Neural progenitor cell (in vitro differentiated cells): ENCODE data around the gene PGM2. TPM values are rescaled to one million over a fixed set of nuclear protein-coding genes. Genes with fewer than 3 reads are reported as not detected.

ENCODE experiments used
- DNase-seq: peaks from one replicate; pipeline ENCODE4 v3.0.0-alpha.2; 2016; ENCODE audit warnings: low spot score
- H2AFZ ChIP-seq: fragments of 200-600 bp; sonication (generic); replicated peaks from 2 replicates; pipeline ENCODE4 v1.6.1; 2016; ENCODE audit warnings: antibody characterized with exemption
- H3F3A ChIP-seq: fragments of 200-600 bp; sonication (generic); 2 replicates; pipeline ENCODE4 v1.6.1; 2016; ENCODE audit warnings: antibody characterized with exemption, low read depth
- H3K27ac ChIP-seq: fragments of 200-600 bp; sonication (generic); 2 replicates; pipeline ENCODE4 v1.5.1; 2016; ENCODE audit warnings: mild to moderate bottlenecking
- H3K27me3 ChIP-seq: fragments of 200-600 bp; sonication (generic); 2 replicates; pipeline ENCODE4 v1.6.1; 2016; ENCODE audit warnings: mild to moderate bottlenecking, moderate library complexity
- H3K36me3 ChIP-seq: fragments of 200-600 bp; sonication (generic); 2 replicates; pipeline ENCODE4 v1.5.1; 2016
- H3K4me1 ChIP-seq: fragments of 200-600 bp; sonication (generic); 2 replicates; pipeline ENCODE4 v1.6.1; 2016; ENCODE audit warnings: mixed run types
- H3K4me2 ChIP-seq: fragments of 200-600 bp; sonication (generic); 2 replicates; pipeline ENCODE4 v1.6.1; 2016
- H3K4me3 ChIP-seq: fragments of 200-600 bp; sonication (generic); 2 replicates; pipeline ENCODE4 v1.5.1; 2016
- H3K79me2 ChIP-seq: fragments of 200-600 bp; sonication (generic); 2 replicates; pipeline ENCODE4 v1.6.1; 2016; ENCODE audit warnings: low read depth
- H3K9ac ChIP-seq: fragments of 200-600 bp; sonication (generic); 2 replicates; pipeline ENCODE4 v1.6.1; 2016
- H3K9me3 ChIP-seq: fragments of 200-600 bp; sonication (generic); 2 replicates; pipeline ENCODE4 v1.5.1; 2016; ENCODE audit warnings: low read depth
- H4K20me1 ChIP-seq: fragments of 200-600 bp; sonication (generic); 2 replicates; pipeline ENCODE4 v1.6.1; 2016; ENCODE audit warnings: low read depth
- H3K27ac Mint-ChIP-seq: 3 replicates; pipeline ENCODE4 v1.8.0; 2021; ENCODE audit warnings: mixed read lengths
- H3K27me3 Mint-ChIP-seq: 2 replicates; pipeline ENCODE4 v1.8.0; 2022; ENCODE audit warnings: low read depth, mild to moderate bottlenecking, inconsistent platforms, moderate library complexity, mixed read lengths; ENCODE audit not compliant: insufficient read depth
- H3K36me3 Mint-ChIP-seq: 3 replicates; pipeline ENCODE4 v1.8.0; 2021; ENCODE audit warnings: mixed read lengths
- H3K4me1 Mint-ChIP-seq: 3 replicates; pipeline ENCODE4 v1.8.0; 2021; ENCODE audit warnings: mixed read lengths
- H3K4me3 Mint-ChIP-seq: 3 replicates; pipeline ENCODE4 v1.8.0; 2021; ENCODE audit warnings: mild to moderate bottlenecking, moderate library complexity, mixed read lengths
- H3K9me3 Mint-ChIP-seq: 3 replicates; pipeline ENCODE4 v1.8.0; 2020; ENCODE audit warnings: mixed read lengths
- CTCF ChIP-seq: fragments of 200-600 bp; sonication (generic); IDR thresholded peaks from 2 replicates; pipeline ENCODE4 v1.5.1; 2017; ENCODE audit warnings: antibody characterized with exemption, mild to moderate bottlenecking
- EZH2 ChIP-seq: fragments of 200-600 bp; sonication (generic); IDR thresholded peaks from 2 replicates; pipeline ENCODE4 v1.6.1; 2017; ENCODE audit warnings: antibody characterized with exemption, mild to moderate bottlenecking, moderate library complexity
- EZH2phosphoT487 ChIP-seq: fragments of 200-600 bp; sonication (generic); IDR thresholded peaks from 2 replicates; pipeline ENCODE4 v1.6.1; 2017; ENCODE audit warnings: antibody characterized with exemption
- total RNA-seq: library from RNA; depleted of rRNA; stranded (reverse); fragments of >200 nt; gene quantifications from 2 replicates; pipeline ENCODE4 v1.2.3, GENCODE V29; 2015; ENCODE audit warnings: low replicate concordance

The PGM2 gene
- total RNA-seq, 1 donor from 2014 or later = 20.1 TPM

GRCh38 chr4:37909332-37910090 is 83.0 kb downstream of the PGM2 start:
- H3K27ac Mint-ChIP-seq = no peak overlapping the region
- no peak for DNase-seq
- H3K36me3 Mint-ChIP-seq = no peaks in the 10 kb centered on the region
- H3K27me3 ChIP-seq = no peaks in the 10 kb centered on the region
- no peaks in the 10 kb centered on the region for H3K9me3 ChIP-seq
- H4K20me1 ChIP-seq = no peaks in the 10 kb centered on the region
- TF ChIP-seq EZH2 = no peak
- TF ChIP-seq CTCF = no peak
- no peak for TF ChIP-seq EZH2phosphoT487
- no peaks in the 10 kb centered on the region for H3K36me3 ChIP-seq
- no peak overlapping the region for H3K27ac ChIP-seq
- peaks cover 18% of the 10 kb centered on the region for H3K4me1 Mint-ChIP-seq
- H2AFZ ChIP-seq = no peak overlapping the region
- H3K4me1 ChIP-seq = no peaks in the 10 kb centered on the region
- no peaks in the 10 kb centered on the region for H3K79me2 ChIP-seq
- no peaks in the 10 kb centered on the region for H3K27me3 Mint-ChIP-seq
- no peak overlapping the region for H3K4me2 ChIP-seq
- H3K4me3 ChIP-seq = no peak overlapping the region
- H3K4me3 Mint-ChIP-seq = no peak overlapping the region
- no peaks in the 10 kb centered on the region for H3K9me3 Mint-ChIP-seq
- no peak overlapping the region for H3K9ac ChIP-seq
- no peaks in the 10 kb centered on the region for H3F3A ChIP-seq

GRCh38 chr4:37910091-37910486 is 83.6 kb downstream of the PGM2 start:
- peaks cover 18% of the 10 kb centered on the region for H3K4me1 Mint-ChIP-seq
- Histone ChIP-seq H4K20me1 (no peaks in the 10 kb centered on the region), H3K79me2 (no peaks in the 10 kb centered on the region), H3K9me3 (no peaks in the 10 kb centered on the region), H3K9ac (no peak overlapping the region), H3K27ac (no peak overlapping the region), H3K36me3 (no peaks in the 10 kb centered on the region), H3K4me2 (no peak overlapping the region), H3K27me3 (no peaks in the 10 kb centered on the region), H3K4me1 (no peaks in the 10 kb centered on the region), H3K4me3 (no peak overlapping the region), H3F3A (no peaks in the 10 kb centered on the region), H2AFZ (no peak overlapping the region)
- no peaks in the 10 kb centered on the region for H3K36me3 Mint-ChIP-seq
- H3K9me3 Mint-ChIP-seq = no peaks in the 10 kb centered on the region
- no peaks in the 10 kb centered on the region for H3K27me3 Mint-ChIP-seq
- no peak for DNase-seq
- no peak overlapping the region for H3K4me3 Mint-ChIP-seq
- H3K27ac Mint-ChIP-seq = no peak overlapping the region
- no peak for TF ChIP-seq EZH2
- TF ChIP-seq EZH2phosphoT487 = no peak
- no peak for TF ChIP-seq CTCF

Other genes starting within 250 kb of the PGM2 start
- gene RELL1, start 140.3 kb upstream of the PGM2 start, total RNA-seq = 12.1 and 17.5 TPM in 2 replicates
- gene TBC1D1, start 64.4 kb downstream of the PGM2 start, total RNA-seq = 208 and 226 TPM in 2 replicates
- gene PTTG2, start 133.7 kb downstream of the PGM2 start, total RNA-seq = not detected in 2 replicates